ENCODE data around the gene OSM. TPM values are rescaled to one million over a fixed set of nuclear protein-coding genes. Genes with fewer than 3 reads are reported as not detected.

The OSM gene
- total RNA-seq, 1 donor from 2014 or later = not detected

DNA sequence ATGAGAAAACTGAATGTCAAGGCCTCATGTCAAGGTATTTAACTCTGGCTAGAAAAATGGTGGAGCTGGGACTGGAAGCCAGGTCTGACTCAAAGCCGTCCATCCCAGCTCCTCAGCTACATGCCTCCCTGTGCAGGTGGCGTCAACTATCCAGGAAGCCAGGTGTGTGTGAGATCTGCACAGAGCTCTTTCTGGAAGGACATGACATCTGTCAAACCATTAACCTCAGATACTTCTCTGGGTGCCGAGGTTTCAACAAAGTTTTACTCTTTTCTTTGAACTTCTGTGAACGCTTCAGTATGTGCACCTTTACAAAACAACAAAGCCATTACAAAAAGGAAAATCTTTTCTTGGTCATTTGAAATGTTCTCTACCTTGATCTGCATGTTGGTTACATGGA lies 29.7 kb upstream of the OSM start:
- TF ChIP-seq CTCF (IDR thresholded peaks at IDR 0.05; ENCODE audit: insufficient read depth, low read length, poor library complexity, severe bottlenecking) = no peak
- DNase-seq (ENCODE audit: low read depth) = no peak
- Histone ChIP-seq H3K4me3 (ENCODE audit: low read depth, low read length) (no peak overlapping the region), H3K36me3 (ENCODE audit: control insufficient read depth, insufficient read depth, low read length) (no peaks in the 10 kb centered on the region), H3K27me3 (ENCODE audit: control insufficient read depth, insufficient read depth, low read length) (no peaks in the 10 kb centered on the region)

DNA sequence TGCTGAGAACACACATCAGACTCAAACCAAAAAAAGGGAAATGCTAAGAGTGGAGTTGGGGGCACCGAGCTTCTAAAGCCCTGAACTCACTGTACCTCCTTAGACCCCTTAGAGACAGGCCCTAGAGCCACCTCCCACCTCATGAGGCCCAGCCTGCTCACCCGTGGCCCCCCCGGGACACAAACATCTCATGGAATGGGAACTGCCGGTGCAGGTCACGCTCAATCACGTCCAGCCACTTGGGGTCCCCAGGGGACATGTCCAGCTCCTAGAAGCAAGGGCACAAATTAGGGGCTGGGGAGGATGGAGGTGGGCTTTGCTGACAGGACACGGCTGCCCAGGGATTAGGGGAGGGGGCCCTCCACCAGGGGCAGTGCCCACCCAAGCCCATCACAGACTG lies 28.9 kb upstream of the OSM start:
- no peaks in the 10 kb centered on the region for H3K27me3 ChIP-seq (ENCODE audit: control insufficient read depth, insufficient read depth, low read length)
- TF ChIP-seq CTCF (IDR thresholded peaks at IDR 0.05; ENCODE audit: insufficient read depth, low read length, poor library complexity, severe bottlenecking) = no peak
- H3K36me3 ChIP-seq (ENCODE audit: control insufficient read depth, insufficient read depth, low read length) = no peaks in the 10 kb centered on the region
- DNase-seq (ENCODE audit: low read depth) = no peak
- H3K4me3 ChIP-seq (ENCODE audit: low read depth, low read length) = no peak overlapping the region

DNA sequence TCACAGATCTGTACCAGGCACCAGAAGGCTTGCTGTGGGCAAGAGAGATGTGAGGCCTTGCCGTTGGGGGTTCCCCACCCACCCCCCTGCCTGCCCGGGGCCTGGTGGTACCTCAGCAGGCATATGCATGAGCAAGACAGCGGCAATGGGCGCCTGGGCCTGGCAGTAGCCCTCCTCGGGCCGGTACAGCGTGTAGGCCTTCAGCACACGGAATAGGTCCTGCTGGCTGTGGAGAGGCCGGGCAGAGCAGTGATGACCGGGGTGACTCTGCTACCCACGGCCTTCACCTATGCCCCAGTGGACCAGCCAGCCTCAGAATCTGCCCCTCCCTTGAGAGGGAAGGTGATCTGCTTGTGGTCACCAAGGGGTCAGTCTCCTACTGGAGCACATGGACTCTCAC lies 28.2 kb upstream of the OSM start:
- no peak for TF ChIP-seq CTCF (IDR thresholded peaks at IDR 0.05; ENCODE audit: insufficient read depth, low read length, poor library complexity, severe bottlenecking)
- no peak for DNase-seq (ENCODE audit: low read depth)
- H3K27me3 ChIP-seq (ENCODE audit: control insufficient read depth, insufficient read depth, low read length) = no peaks in the 10 kb centered on the region
- no peak overlapping the region for H3K4me3 ChIP-seq (ENCODE audit: low read depth, low read length)
- no peaks in the 10 kb centered on the region for H3K36me3 ChIP-seq (ENCODE audit: control insufficient read depth, insufficient read depth, low read length)

DNA sequence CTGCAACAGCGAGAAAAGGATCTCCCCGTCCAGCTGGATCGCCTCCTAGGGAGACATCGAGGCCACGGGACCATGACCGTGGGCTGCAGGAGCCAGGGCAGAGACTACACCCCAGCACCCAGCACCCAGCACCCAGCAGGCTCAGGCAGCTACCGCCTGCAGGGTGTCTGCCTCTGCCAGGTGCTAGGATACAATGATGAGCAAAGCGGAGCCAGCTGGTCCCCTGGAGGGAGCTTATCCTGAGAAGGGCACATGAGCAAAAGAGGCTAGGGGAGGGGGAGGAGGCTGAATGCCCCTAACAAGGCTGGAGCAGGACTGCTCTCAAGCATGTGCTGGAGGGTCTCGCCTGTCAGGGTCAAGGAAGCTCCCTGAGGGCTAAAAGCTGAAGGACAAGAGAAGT lies 27.4 kb upstream of the OSM start:
- no peaks in the 10 kb centered on the region for H3K36me3 ChIP-seq (ENCODE audit: control insufficient read depth, insufficient read depth, low read length)
- no peaks in the 10 kb centered on the region for H3K27me3 ChIP-seq (ENCODE audit: control insufficient read depth, insufficient read depth, low read length)
- DNase-seq (ENCODE audit: low read depth) = no peak
- H3K4me3 ChIP-seq (ENCODE audit: low read depth, low read length) = no peak overlapping the region
- no peak for TF ChIP-seq CTCF (IDR thresholded peaks at IDR 0.05; ENCODE audit: insufficient read depth, low read length, poor library complexity, severe bottlenecking)

DNA sequence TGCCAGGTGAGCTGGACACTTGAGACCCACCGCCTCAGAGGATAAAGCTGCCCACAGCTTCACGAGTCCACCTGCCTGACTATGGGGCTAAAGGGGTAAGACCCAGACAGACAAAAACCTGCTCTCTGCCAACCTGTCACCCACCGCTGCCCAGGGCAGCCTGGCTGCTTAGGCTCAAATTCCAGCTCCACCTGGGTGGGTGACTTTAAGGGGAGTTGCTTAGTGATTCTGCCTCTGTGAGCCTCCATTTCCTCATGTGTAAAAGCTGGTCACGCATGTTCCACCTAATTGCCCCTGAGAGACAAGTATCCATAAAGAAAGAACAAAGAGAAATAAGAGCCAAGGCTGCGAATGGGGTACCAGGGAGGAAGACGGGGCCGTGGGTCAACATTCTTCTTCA lies 26.4 kb upstream of the OSM start:
- H3K36me3 ChIP-seq (ENCODE audit: control insufficient read depth, insufficient read depth, low read length) = no peaks in the 10 kb centered on the region
- H3K27me3 ChIP-seq (ENCODE audit: control insufficient read depth, insufficient read depth, low read length) = no peaks in the 10 kb centered on the region
- no peak for TF ChIP-seq CTCF (IDR thresholded peaks at IDR 0.05; ENCODE audit: insufficient read depth, low read length, poor library complexity, severe bottlenecking)
- no peak overlapping the region for H3K4me3 ChIP-seq (ENCODE audit: low read depth, low read length)
- DNase-seq (ENCODE audit: low read depth) = no peak

DNA sequence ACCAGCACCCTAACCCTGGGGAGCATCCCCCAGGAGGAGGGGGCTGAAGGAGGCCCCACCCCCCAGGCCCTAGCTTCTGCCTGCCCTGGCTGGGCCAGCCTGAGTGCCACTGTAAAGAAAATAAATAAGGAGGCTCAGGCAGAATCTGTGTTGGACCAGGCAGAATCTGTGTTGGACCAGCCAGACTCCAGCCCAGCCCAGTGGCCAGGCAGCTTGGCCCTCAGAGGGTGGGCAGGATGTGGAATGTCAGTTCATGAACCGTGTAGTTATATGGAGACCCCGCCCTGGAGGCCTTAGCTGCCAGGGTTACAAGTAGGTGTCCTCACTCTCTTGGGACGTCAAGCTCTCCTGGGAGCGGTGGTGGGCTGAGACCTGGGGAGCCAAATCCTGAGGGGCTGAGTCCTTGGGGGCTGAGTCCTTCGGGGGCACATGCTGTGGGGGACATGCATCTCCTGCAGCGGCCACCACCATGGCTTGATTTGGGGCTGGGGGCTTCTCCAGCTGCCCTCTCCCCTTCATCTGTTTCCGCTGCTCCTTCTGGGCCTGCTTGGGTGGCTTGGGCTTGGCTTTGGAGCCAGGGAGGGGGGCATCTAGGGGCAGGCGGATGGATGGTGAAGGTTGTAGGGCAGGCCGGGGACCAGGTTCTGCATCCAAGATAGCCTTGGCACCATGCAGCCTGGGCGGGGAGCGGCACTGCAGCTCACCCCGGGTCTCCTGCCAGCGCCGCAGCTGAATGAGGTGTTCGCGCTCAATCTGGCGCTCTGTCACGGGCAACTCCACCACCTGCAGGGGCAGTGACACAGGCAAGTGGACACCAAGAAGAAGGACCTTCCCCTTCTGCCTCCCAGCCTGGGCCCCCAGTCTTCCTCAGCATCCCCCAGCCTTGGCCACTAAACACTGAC lies 25.7 kb upstream of the OSM start:
- TF ChIP-seq CTCF (IDR thresholded peaks at IDR 0.05; ENCODE audit: insufficient read depth, low read length, poor library complexity, severe bottlenecking) = no peak
- no peak overlapping the region for H3K4me3 ChIP-seq (ENCODE audit: low read depth, low read length)
- H3K27me3 ChIP-seq (ENCODE audit: control insufficient read depth, insufficient read depth, low read length) = no peaks in the 10 kb centered on the region
- H3K36me3 ChIP-seq (ENCODE audit: control insufficient read depth, insufficient read depth, low read length) = no peaks in the 10 kb centered on the region
- DNase-seq (ENCODE audit: low read depth) = no peak
